Tibial nerve (tissue), 4 donors: ENCODE measurements around the gene TMEM255B. TPM values are rescaled to one million over a fixed set of nuclear protein-coding genes. Genes with fewer than 3 reads are reported as not detected.
"Not testable (repeated sequence)": the region's sequence is repeated elsewhere in the genome, so short reads cannot be mapped to it uniquely, and the experiment has no call there.

ENCODE experiments used
- DNase-seq, 2 donors: peaks; one replicate each; pipeline ENCODE4 v3.0.0-alpha.2; 2019; ENCODE audit warnings: low spot score in 2 of 2
- H3K27ac ChIP-seq, 4 donors: fragments of 200-600 bp; sonication (generic) in 3 of 4; one replicate each; pipeline ENCODE4 v1.5.1; 2017 to 2019; ENCODE audit warnings: mild to moderate bottlenecking in 1 of 4
- H3K27me3 ChIP-seq, 2 donors: fragments of 200-600 bp; sonication (generic) in 1 of 2; one replicate each; pipeline versions ENCODE4 v1.5.1 to v1.6.0; 2017 to 2019
- H3K36me3 ChIP-seq, 3 donors: fragments of 200-600 bp; sonication (generic); one replicate each; pipeline ENCODE4 v1.5.1; 2018 to 2019
- H3K4me1 ChIP-seq, 4 donors: fragments of 200-600 bp; sonication (generic) in 3 of 4; one replicate each; pipeline ENCODE4 v1.5.1; 2017 to 2019
- H3K4me3 ChIP-seq, 4 donors: fragments of 200-600 bp; sonication (generic) in 3 of 4; one replicate each; pipeline ENCODE4 v1.5.1; 2017 to 2019; ENCODE audit warnings: mild to moderate bottlenecking in 1 of 4, moderate library complexity in 1 of 4
- H3K9me3 ChIP-seq, 4 donors: fragments of 200-600 bp; sonication (generic) in 3 of 4; one replicate each; pipeline ENCODE4 v1.5.1; 2017 to 2019
- EP300 ChIP-seq, 2 donors: sonication (generic); formaldehyde crosslinking; IDR thresholded peaks; one replicate each; pipeline ENCODE4 v1.6.1; 2017; ENCODE audit warnings: antibody characterized with exemption in 2 of 2, mild to moderate bottlenecking in 1 of 2
- POLR2A ChIP-seq, 2 donors: fragments of 450-650 bp; IDR thresholded peaks; one replicate each; pipeline ENCODE4 v1.6.1; 2017; ENCODE audit warnings: antibody characterized with exemption in 2 of 2, mild to moderate bottlenecking in 2 of 2, moderate library complexity in 2 of 2
- WGBS, 2 donors: methylation state at CpG; one replicate each; pipeline ENCODE4 v1.1.5; 2018; 5-methylcytosine and 5-hydroxymethylcytosine counted together
- total RNA-seq, 4 donors: library from RNA; depleted of rRNA; stranded (reverse); fragments of >200 nt; gene quantifications; one replicate each; pipeline ENCODE4 v1.1.0, GENCODE V29; 2016
- TF ChIP-seq, protein P1 (sequence below), 5 experiments: fragments of 200-600 bp in 3 of 5; fragments of 450-650 bp in 2 of 5; sonication (generic) in 3 of 5; IDR thresholded peaks; one replicate each; pipeline ENCODE4 v1.5.1; 2016 to 2019; ENCODE audit warnings: antibody characterized with exemption in 5 of 5, mild to moderate bottlenecking in 3 of 5, moderate library complexity in 2 of 5

TMEM255B gene
- total RNA-seq, 4 donors from 2014 or later, result 3.3 to 21.6 (median 10.9) TPM

DNA sequence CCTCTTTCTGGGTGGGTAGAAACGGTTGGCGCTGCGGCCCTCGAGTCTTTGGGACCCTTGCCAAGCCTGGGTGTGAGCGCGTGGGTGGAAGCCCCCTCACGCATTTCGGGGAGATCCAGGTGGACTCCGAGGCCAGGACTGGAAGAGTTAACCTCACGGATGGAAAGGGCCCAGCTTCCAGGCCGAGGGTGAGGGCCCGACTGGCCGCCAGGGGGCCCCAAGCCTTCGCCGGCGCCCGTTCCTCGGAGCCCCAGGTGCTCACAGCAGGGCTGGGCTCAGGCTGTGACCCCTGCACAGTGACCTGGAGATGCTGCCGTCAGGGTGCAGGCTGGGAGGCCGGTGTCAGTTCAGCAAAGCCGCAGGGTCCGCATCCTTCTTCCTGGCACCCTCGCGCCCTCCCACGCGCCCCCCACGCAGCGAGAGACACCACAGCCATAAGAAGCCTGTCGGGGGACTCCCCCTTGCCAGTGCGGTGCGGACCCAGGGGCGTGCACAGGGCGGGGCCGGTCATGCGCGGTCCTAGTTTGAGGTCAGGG is 34.2 kb upstream of the TMEM255B start:
- peak overlapping the region; percentile 10 to 55 (median 33) for H3K4me3 ChIP-seq
- WGBS, 2 donors, result 5% methylated on average over 4 to 18 of the region's 36 CpGs
- no peaks in the 10 kb centered on the region for H3K36me3 ChIP-seq
- no peaks in the 10 kb centered on the region for H3K9me3 ChIP-seq
- peaks cover 0 to 12% (median 2%) of the 10 kb centered on the region in 4 donors for H3K4me1 ChIP-seq
- H3K27me3 ChIP-seq, result peaks cover 0 to 19% of the 10 kb centered on the region in 2 donors
- no peak for TF ChIP-seq POLR2A (IDR thresholded peaks at IDR 0.05)
- TF ChIP-seq EP300 (IDR thresholded peaks at IDR 0.05), result peak in 1 of 2 donors; percentile 29
- TF ChIP-seq, protein P1, sequence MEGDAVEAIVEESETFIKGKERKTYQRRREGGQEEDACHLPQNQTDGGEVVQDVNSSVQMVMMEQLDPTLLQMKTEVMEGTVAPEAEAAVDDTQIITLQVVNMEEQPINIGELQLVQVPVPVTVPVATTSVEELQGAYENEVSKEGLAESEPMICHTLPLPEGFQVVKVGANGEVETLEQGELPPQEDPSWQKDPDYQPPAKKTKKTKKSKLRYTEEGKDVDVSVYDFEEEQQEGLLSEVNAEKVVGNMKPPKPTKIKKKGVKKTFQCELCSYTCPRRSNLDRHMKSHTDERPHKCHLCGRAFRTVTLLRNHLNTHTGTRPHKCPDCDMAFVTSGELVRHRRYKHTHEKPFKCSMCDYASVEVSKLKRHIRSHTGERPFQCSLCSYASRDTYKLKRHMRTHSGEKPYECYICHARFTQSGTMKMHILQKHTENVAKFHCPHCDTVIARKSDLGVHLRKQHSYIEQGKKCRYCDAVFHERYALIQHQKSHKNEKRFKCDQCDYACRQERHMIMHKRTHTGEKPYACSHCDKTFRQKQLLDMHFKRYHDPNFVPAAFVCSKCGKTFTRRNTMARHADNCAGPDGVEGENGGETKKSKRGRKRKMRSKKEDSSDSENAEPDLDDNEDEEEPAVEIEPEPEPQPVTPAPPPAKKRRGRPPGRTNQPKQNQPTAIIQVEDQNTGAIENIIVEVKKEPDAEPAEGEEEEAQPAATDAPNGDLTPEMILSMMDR (IDR thresholded peaks at IDR 0.05), result peak; percentile 68 to 90 (median 76)
- peak overlapping the region in 3 of 4 donors; percentile 36 to 85 (median 39) for H3K27ac ChIP-seq
- DNase-seq, result peak; percentile 49 to 58

DNA sequence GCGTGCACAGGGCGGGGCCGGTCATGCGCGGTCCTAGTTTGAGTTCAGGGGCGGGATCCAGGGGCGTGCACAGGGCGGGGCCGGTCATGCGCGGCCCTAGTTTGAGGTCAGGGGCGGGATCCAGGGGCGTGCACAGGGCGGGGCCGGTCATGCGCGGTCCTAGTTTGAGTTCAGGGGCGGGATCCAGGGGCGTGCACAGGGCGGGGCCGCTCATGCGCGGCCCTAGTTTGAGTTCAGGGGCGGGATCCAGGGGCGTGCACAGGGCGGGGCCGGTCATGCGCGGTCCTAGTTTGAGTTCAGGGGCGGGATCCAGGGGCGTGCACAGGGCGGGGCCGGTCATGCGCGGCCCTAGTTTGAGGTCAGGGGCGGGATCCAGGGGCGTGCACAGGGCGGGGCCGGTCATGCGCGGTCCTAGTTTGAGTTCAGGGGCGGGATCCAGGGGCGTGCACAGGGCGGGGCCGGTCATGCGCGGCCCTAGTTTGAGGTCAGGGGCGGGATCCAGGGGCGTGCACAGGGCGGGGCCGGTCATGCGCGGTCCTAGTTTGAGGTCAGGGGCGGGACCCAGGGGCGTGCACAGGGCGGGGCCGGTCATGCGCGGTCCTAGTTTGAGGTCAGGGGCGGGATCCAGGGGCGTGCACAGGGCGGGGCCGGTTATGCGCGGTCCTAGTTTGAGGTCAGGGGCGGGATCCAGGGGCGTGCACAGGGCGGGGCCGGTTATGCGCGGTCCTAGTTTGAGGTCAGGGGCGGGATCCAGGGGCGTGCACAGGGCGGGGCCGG is 33.5 kb upstream of the TMEM255B start:
- peak overlapping the region; percentile 10 to 55 (median 33) for H3K4me3 ChIP-seq
- peak overlapping the region in 3 of 4 donors; percentile 36 to 85 (median 39) for H3K27ac ChIP-seq
- H3K4me1 ChIP-seq, result peaks cover 0 to 12% (median 2%) of the 10 kb centered on the region in 4 donors
- no CpG with 5 or more reads among the region's 75 CpGs for WGBS, 2 donors
- H3K27me3 ChIP-seq, result peaks cover 0 to 25% of the 10 kb centered on the region in 2 donors
- H3K9me3 ChIP-seq, H3K36me3 ChIP-seq: not testable (repeated sequence)
- DNase-seq, result peak in 1 of 2 donors; percentile 34

DNA sequence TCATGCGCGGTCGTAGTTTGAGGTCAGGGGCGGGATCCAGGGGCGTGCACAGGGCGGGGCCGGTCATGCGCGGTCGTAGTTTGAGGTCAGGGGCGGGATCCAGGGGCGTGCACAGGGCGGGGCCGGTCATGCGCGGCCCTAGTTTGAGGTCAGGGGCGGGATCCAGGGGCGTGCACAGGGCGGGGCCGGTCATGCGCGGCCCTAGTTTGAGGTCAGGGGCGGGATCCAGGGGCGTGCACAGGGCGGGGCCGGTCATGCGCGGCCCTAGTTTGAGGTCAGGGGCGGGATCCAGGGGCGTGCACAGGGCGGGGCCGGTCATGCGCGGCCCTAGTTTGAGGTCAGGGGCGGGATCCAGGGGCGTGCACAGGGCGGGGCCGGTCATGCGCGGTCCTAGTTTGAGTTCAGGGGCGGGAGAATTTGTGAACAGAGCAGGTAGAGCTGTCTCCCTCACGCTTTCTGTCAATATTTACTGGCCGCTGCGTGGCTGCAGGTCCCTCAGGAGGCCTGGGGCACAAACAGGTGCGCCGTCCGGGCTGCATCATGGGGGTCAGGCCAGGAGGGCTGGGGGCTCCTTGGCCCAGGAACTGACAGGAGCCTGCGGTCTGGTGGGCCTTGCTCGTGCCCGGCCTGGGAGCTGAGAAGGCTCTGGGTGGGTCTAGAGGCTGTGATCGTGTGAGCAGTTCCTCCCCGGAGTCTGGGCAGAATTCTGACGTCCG is 32.8 kb upstream of the TMEM255B start:
- Histone ChIP-seq H3K4me3 (peak overlapping the region in 2 of 4 donors; percentile 31 to 37), H3K4me1 (peaks cover 0 to 12% (median 2%) of the 10 kb centered on the region in 4 donors), H3K27me3 (peaks cover 0 to 32% of the 10 kb centered on the region in 2 donors), H3K27ac (peak overlapping the region in 2 of 4 donors; percentile 40 to 82)
- H3K36me3 ChIP-seq, H3K9me3 ChIP-seq, DNase-seq: not testable (repeated sequence)
- WGBS, 2 donors, result 53 to 84% methylated on average over 5 to 9 of the region's 54 CpGs

DNA sequence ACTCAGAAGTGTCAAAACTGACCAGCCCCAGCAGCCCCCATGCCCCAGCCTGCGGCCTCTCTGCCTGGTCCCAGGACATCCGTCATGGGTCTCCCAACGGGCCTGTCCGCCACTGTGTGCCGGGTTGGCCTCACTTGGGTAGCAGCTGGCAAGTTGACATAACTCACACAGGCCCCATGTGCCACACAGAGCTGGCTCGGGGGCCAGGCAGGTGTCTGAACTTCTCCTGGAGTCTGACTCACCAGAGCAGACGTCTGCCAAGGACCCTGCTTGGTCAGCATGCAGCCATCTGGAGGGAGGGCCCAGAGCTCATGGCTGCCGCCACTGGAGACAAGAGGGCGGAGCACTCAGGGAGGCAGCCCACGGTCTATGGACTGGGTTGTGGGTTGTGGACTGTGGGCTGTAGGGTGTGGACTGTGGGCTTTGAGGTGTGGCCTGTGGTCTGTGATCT is 32.0 kb upstream of the TMEM255B start:
- no peak for DNase-seq
- 78 to 88% methylated on average over 8 to 9 of the region's 10 CpGs for WGBS, 2 donors
- Histone ChIP-seq H3K9me3 (no peaks in the 10 kb centered on the region), H3K4me3 (no peak overlapping the region), H3K27me3 (peaks cover 0 to 32% of the 10 kb centered on the region in 2 donors), H3K27ac (no peak overlapping the region), H3K36me3 (no peaks in the 10 kb centered on the region), H3K4me1 (peaks cover 0 to 12% (median 2%) of the 10 kb centered on the region in 4 donors)
- TF ChIP-seq EP300 (IDR thresholded peaks at IDR 0.05) (no peak), POLR2A (IDR thresholded peaks at IDR 0.05) (no peak)
- TF ChIP-seq, protein P1 (IDR thresholded peaks at IDR 0.05), result no peak

DNA sequence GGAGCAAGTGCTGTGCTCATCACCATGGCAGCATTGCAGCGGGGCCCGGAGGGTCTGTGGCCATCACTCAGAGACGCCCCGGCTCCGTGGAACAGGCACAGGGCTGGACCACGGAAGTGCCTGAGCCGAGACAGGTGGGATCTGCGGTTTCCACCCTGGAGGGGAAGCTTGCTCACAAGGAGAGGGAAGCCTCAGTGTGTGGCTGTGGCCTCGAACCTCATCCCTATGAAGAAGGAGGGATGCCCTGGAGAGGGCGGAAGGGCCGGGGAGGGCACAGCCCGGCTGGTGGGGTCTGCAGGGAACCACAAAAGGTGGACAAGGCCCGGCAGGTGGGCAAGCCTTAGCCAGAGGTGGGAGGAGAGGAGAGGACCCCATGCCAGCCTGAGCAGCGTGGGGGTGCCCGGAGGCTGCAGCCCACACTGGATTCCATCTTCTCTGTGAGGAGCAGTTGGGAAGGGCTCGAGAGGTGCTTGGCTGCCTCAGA is 30.4 kb upstream of the TMEM255B start:
- DNase-seq, result no peak
- TF ChIP-seq EP300 (IDR thresholded peaks at IDR 0.05), result no peak
- TF ChIP-seq, protein P1 (IDR thresholded peaks at IDR 0.05), result no peak
- TF ChIP-seq POLR2A (IDR thresholded peaks at IDR 0.05), result no peak
- Histone ChIP-seq H3K36me3 (no peaks in the 10 kb centered on the region), H3K27ac (no peak overlapping the region), H3K4me1 (peaks cover 0 to 12% (median 2%) of the 10 kb centered on the region in 4 donors), H3K4me3 (no peak overlapping the region), H3K9me3 (no peaks in the 10 kb centered on the region), H3K27me3 (peaks cover 0 to 32% of the 10 kb centered on the region in 2 donors)
- 89 to 92% methylated on average over 11 to 16 of the region's 16 CpGs for WGBS, 2 donors
